Brain microvascular endothelial cell (primary cell): ENCODE results near the gene ICA1.

Source experiments
- DNase-seq: peaks from one replicate; pipeline ENCODE4 v3.0.0-alpha.2; 2020
- H3K27ac ChIP-seq: fragments of 250-450 bp; sonication (Bioruptor Pico); 2 replicates; pipeline ENCODE4 v1.5.1; 2020; ENCODE audit warnings: mild to moderate bottlenecking, moderate library complexity
- H3K27me3 ChIP-seq: fragments of 250-450 bp; sonication (Bioruptor Pico); replicated peaks from 2 replicates; pipeline ENCODE4 v1.5.1; 2020; ENCODE audit warnings: mild to moderate bottlenecking
- H3K36me3 ChIP-seq: fragments of 250-450 bp; sonication (Bioruptor Pico); replicated peaks from 2 replicates; pipeline ENCODE4 v1.5.1; 2020; ENCODE audit warnings: mild to moderate bottlenecking
- H3K4me3 ChIP-seq: 2 replicates; pipeline ENCODE4 v1.5.1; 2011; ENCODE audit warnings: low read depth, mild to moderate bottlenecking, control low read depth, low read length, moderate library complexity
- in situ Hi-C: cut with HindIII; loops from 2 replicates; pipeline ENCODE4 v1.10.0; 2017; ENCODE audit warnings: low sequenced_read_pairs, low pct_ligation_motif_present
- TF ChIP-seq, protein P1 (sequence below): IDR thresholded peaks from 2 replicates; pipeline ENCODE4 v1.5.1; 2011; ENCODE audit warnings: low read depth, mild to moderate bottlenecking, moderate library complexity, low read length, control low read depth, inconsistent platforms; ENCODE audit errors: missing control alignments

Gene ICA1

DNA sequence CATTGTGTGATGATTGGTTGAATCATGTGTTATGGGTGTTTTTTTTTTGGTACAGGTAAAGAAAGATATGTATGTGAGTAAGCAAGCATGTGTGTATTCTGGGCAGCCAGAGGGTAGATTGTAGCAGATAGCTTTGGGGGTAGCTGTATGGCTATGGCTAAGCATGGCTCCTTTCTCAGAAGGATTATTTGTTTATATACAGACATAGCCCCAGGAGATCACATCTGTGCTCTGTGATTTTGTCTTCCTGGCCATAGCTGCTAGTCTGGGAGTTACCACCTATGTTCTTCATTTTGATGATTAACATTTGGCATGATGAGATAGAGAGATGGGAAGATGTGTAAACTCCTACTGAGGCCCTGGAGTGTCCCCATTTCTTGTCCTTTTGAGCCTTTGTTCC is 23.2 kb upstream of the ICA1 start:
- H3K36me3 ChIP-seq, result no peaks in the 10 kb centered on the region

DNA sequence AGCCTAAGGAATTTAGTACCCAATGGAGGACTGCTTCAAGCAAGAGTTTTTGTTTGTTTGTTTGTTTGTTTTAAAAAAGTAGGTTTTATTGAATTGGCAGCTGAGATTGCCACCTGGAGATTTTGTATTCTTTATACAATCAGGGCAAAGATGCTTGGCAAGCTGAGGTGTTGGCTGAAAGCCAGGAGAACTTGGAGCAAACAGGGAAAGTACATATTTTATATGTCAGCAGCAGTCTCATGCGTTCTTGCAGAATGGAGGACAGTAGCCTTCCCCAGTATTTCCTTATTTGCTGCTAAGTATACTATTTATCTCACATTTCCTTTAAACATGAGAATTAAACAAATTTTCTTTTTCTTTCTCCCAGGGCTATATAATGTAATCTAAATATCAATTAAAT is 22.6 kb upstream of the ICA1 start:
- TF ChIP-seq, protein P1, sequence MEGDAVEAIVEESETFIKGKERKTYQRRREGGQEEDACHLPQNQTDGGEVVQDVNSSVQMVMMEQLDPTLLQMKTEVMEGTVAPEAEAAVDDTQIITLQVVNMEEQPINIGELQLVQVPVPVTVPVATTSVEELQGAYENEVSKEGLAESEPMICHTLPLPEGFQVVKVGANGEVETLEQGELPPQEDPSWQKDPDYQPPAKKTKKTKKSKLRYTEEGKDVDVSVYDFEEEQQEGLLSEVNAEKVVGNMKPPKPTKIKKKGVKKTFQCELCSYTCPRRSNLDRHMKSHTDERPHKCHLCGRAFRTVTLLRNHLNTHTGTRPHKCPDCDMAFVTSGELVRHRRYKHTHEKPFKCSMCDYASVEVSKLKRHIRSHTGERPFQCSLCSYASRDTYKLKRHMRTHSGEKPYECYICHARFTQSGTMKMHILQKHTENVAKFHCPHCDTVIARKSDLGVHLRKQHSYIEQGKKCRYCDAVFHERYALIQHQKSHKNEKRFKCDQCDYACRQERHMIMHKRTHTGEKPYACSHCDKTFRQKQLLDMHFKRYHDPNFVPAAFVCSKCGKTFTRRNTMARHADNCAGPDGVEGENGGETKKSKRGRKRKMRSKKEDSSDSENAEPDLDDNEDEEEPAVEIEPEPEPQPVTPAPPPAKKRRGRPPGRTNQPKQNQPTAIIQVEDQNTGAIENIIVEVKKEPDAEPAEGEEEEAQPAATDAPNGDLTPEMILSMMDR, result no peak

More for the DNA sequence above, 23.2 kb upstream of the ICA1 start:
- in situ Hi-C loops, result no loop called here
- Histone ChIP-seq H3K27me3 (no peaks in the 10 kb centered on the region), H3K27ac (no peak overlapping the region), H3K4me3 (no peak overlapping the region)
- TF ChIP-seq, protein P1, result no peak
- DNase-seq, result no peak

DNA sequence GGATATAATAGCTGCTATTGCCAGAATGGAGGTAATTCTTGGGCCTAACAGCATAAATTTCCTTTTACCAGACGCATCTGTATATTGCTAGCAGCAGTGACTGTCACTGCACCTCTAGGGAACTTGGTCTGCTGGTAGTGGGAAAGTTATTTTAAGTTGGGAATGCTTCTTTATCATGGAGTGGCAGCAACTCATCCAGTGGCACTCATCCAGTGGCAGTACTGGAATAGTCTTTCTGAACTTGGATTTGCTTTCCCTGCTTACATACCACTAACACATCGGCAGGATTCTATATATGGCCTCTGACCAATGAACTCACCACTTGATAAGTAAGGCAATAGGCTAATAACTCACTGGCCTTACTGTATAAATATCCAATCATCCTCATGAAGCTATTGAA is 22.0 kb upstream of the ICA1 start:
- TF ChIP-seq, protein P1, result no peak
- Histone ChIP-seq H3K4me3 (no peak overlapping the region), H3K27me3 (no peaks in the 10 kb centered on the region), H3K36me3 (no peaks in the 10 kb centered on the region), H3K27ac (no peak overlapping the region)
- DNase-seq, result no peak
- in situ Hi-C loops, result no loop called here

More for the DNA sequence above, 22.6 kb upstream of the ICA1 start:
- H3K4me3 ChIP-seq, result no peak overlapping the region
- H3K27ac ChIP-seq, result no peak overlapping the region
- in situ Hi-C loops, result no loop called here
- H3K27me3 ChIP-seq, result no peaks in the 10 kb centered on the region
- no peak for DNase-seq
- no peaks in the 10 kb centered on the region for H3K36me3 ChIP-seq

DNA sequence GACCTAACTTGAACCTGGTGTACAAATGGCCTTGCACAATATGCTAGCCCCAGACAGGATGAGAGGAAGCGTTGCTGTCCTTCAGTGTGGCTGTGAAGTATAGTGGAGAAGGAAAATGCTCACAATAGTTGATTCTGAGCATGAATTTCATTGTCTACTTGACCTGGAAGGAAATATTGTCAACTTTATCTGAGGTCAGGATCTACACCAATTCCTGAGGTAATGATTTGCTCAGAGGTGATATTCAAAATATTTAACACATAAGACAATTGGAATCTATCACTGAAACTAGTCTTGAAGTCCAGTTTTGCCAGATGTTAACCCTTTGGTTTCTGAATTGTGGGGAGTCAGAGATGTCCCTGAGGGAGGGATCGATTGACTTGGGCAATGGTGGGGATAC is 20.9 kb upstream of the ICA1 start:
- Histone ChIP-seq H3K4me3 (no peak overlapping the region), H3K27ac (no peak overlapping the region), H3K36me3 (no peaks in the 10 kb centered on the region), H3K27me3 (no peaks in the 10 kb centered on the region)
- TF ChIP-seq, protein P1, result no peak
- in situ Hi-C loops, result no loop called here
- DNase-seq, result no peak

DNA sequence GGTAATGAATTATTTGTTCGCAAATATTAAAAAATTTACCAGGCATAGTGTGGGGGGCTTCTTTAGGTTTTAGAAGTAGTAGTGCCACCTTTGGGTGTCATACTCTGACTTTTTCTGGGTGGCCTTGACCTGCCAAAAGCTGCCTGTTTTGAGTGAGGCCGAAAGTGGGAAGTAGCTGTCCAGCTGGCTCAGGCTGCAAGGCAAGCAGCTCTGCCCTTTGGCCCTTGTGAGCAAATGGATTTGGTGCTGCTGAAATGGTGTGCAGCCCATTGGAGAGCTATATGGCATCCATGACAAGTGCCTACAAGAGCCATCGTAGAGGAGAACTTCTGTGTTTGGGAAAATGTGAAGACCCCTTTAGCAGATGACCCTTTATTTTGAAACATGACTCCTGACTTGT is 20.2 kb upstream of the ICA1 start:
- Histone ChIP-seq H3K27me3 (no peaks in the 10 kb centered on the region), H3K36me3 (no peaks in the 10 kb centered on the region), H3K4me3 (no peak overlapping the region), H3K27ac (no peak overlapping the region)
- TF ChIP-seq, protein P1, result no peak
- in situ Hi-C loops, result no loop called here
- DNase-seq, result no peak

DNA sequence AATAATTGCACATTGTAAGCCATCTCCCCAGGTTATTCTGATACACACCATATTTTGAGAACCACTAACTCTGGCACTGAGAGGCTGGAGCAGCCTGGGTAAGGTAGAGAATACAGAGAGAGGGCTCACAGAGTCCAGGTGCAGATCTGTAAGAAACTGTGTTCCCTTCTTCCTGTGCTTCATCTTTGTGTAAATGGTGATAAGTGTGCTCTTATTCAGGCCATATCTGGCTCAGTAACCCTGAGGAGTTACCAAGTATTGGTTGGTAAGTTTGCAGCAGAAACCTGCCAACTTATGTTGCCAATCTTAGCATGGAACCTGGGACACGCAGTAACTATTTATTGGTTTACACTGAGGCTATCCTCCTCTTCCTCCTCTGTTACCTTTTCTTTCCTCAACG is 16.2 kb upstream of the ICA1 start:
- Histone ChIP-seq H3K4me3 (no peak overlapping the region), H3K36me3 (no peaks in the 10 kb centered on the region), H3K27me3 (no peaks in the 10 kb centered on the region), H3K27ac (no peak overlapping the region)
- TF ChIP-seq, protein P1, result no peak
- no peak for DNase-seq
- in situ Hi-C loops, result no loop called here
